NCI-H69 (cell line): Measurements from ENCODE around the gene TRRAP.
"Not testable (repeated sequence)": the region's sequence is repeated elsewhere in the genome, so short reads cannot be mapped to it uniquely, and the experiment has no call there.

Experiments used
- DNase-seq: peaks from one replicate; lab custom pipeline; 2025; lab: John Stamatoyannopoulos, UW

Gene TRRAP

DNA sequence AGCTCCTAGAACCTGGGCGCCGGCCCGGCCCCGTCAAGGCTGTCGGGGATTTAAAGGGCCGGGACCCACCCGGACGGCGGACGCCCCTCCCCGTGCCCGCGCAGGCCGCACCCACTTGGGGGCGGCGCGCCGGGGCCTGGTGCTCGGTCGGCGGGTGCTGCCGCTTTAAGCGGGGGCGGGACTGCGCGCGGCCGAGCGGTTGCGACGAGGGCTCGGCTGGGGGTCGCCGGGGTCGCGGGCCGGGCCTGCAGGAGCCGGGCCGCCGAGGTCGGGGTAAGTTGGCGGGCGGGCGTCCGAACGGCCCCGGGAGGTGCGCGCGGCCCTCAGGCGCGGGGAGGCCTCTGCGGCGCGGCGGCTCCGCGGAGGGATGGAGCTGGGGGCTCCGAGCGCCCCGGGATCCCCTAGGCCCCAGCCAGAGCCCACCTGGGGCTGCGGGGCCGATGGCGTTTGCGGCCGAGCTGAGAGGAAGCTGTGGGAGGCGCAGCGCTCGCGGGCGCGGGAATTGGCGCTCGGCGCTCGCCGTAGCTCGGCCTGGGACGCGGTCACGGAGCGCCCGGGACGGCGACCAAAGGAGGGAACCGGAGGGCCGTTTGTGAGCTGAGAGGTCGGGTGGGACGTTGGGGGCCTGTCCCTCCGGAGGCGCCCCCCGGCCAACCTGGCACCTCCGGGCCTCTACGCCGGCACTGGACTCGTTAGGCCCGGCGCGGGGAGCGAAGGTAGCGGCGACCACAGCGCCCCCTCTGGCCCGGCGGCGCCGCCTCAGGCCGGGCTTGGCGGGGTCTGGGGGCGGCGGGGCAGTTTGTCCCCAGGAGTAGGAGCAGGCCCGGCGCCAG lies at the start of gene TRRAP:
TSS of gene TRRAP (plus strand) at position 168 of the 833 bp plus-strand sequence. CDS start 2,619 bp downstream, outside the sequence.
- DNase-seq, result peak; percentile 88

GRCh38 chr7:98830972-98831548 lies 47.3 kb upstream of the TRRAP start:
- DNase-seq, result no peak

DNA sequence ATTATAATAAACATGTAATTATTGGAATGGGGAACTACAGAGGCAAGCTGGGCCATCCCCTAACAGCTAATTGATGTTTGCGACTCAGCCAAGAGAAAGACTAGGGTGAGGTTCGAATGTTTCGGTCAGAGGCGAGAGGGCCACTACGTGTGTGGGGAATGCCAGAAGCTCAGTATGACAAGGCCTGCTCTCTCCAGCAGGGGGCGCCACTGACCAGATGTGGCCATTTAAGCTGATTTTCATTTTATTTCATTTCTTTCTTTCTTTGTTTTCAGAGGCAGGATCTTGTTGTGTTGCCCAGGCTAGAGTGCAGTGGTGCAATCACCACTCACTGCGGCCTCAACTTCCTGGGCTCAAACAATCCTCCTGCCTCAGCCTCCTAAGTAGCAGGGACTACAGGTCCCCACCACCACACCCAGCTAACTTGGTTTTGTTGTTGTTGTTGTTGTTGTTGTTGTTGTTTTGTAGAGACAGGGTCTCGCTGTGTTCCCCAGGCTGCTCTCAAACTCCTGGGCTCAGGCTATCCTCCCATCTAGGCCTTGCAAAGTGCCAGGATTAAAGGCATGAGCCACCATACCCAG lies 46.6 kb upstream of the TRRAP start:
- peak; percentile 45 for DNase-seq

GRCh38 chr7:98833022-98833421 lies 45.3 kb upstream of the TRRAP start:
- DNase-seq, result no peak

DNA sequence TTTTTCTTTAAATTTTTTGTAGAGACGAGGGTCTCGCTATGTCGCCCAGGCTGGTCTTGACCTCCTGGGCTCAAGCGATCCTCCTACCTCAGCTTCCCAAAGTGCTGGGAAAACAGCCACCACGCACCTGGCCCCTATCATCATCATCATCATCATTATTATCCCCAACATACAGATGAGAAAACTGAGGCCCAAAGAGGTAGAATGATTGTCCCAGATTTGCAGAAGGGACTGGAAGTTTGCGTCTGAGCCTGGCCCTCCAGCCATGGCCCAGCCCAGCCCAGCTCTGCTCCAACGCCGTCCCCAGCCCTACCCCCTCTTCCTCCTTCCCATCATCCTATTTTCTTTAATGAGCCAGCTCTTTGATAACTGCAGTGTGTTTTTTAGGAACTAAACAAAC lies 43.4 kb upstream of the TRRAP start:
- no peak for DNase-seq

DNA sequence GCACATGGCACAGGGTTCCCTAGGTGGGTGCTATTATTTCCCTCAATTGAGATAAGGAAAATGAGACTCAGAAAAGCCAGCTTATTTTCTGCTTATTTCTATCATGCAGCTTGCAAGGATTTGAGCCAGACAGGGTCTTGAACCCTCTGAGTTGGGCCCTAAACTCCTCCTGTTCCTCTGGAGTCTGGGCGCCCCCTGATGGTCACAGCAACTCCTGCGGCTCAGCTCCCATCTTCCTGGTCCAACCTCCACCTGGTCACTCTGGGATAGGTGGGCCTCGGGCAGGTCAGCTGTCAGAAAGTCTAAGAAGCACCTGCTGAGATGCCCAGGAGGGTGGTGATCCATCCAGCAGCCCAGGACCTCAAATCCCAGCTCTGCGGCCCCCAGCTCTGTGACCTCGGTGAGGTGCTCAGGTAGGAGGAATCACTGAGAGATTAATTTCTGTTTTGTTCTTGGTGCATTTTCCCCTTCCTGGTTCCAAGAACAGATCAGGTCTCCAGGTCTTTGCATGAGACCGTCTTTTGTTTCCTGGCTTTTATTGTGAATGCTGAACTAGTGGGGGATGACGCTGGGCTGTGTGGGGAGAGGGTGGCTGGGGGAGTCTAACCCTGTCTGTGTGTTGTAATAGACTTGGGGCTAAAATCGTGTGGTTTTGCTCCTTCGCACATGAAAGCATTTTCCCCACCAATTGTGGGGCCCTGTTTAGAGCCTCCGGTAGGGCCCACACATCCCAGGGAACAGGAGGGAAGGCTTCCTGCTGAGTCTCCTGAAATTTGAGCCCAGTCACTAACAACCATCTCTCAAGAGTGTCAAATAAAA lies 41.3 kb upstream of the TRRAP start:
- peak; percentile 86 for DNase-seq

DNA sequence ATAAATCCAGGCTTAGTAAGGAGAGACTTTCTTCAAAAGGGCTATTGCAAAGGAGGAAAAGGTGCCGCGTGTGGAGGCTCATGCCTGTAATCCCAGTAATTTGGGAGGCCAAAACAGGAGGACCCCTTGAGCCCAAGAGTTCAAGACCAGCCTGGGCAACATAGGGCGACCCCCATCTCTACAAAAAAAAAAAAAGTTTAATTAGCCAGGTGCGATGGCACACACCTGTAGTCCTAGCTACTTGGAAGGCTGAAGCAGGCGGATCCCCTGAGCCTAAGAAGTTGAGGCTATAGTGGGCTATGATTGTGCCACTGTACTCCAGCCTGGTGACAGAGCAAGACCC lies 40.7 kb upstream of the TRRAP start:
- no peak for DNase-seq

DNA sequence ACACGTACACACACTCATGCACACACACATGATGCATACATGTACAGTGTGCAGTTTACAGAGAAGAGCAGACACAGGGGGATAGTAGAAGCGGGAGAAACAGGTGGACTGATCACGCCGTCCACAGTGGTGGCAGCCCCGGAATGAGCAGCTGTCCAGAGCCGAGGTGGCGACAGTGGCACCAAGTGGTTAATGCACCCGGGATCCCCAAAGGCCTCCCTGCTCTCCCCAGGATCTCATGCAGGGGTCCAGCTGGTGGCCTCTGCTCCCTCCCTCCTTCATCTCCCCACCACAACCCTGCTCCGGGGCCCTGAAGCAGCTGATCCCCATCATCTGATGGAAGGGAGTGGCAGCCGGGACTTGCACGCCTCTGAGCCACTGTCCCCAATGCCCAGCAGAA lies 38.2 kb upstream of the TRRAP start:
- DNase-seq, result no peak

DNA sequence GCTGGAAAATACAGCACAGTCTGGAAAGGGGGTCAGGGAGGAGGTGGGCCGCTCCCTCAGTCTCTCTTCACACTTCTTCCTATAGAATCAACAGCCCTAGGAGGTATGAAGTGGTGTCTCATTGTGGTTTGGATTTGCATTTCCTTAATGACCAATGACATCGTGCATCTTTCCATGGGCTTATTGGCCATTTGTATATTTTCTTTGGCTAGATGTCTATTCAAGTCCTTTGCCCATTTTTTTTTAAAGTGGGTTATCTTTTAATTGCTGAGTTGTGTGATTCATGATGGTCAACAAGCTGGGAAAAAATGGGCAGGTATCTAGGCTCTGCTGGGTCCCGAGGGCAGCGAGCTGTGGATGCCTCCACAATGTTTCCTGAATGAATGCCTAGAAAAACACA lies 37.6 kb upstream of the TRRAP start:
- DNase-seq, result no peak

DNA sequence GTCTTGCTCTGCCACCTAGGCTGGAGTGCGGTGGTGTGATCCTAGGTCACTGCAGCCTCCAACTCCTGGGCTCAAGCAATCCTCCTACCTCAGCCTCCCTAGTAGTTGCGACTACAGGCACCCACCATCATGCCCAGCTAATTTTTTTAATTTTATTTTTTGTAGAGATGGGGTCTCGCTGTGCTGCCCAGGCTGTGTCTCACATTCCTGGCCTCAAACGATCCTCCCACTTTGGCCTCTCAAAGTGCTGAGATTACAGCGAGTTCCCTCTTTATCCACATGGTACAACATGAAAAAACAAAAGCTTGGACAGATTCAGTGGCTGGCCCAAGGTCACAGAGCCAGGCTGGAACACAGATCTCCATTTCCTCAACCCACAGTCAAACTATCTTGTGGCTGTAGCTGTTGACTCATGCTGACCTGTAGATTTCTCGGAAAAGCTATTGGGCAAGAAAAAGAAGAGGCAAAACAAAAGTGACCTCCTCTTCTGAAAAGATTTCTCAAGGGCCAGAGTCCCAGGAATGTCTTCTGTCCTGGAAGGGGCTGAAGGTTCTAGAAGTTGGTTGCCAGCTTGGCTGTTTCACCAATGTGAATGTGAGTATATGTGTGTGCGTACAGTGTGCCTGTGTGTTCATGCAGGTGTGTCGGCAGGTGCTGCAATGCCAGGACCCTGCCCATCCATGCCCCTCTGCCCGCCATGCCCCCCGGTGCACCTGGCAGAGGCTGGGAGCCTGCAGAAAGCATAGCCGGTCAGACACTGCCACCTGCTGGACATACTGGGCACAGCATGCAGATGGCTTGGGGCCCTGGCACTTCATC lies 36.9 kb upstream of the TRRAP start:
- DNase-seq, result peak; percentile 56

DNA sequence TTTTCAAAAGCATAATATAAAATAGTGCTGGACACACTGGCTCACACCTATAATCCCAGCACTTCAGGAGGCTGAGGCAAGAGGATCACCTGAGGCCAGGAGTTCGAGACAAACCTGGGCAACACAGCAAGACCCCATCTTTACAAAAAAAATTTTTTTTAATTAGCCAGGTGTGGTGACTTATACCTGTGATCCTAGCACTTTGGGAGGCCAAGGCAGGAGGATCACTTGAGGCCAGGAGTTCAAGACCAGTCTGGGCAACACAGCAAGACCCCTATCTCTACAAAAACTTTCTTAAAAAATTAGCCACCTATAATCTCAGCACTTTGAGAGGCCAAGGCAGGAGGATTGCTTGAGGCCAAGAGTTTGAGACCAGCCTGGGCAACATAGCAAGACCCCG lies 35.8 kb upstream of the TRRAP start:
- DNase-seq, result not testable (repeated sequence)

- DNase-seq, result no peak
Observed at GRCh38 chr7:98848918-98849317, 29.4 kb upstream of the TRRAP start.

GRCh38 chr7:98852826-98853225 lies 25.5 kb upstream of the TRRAP start:
- no peak for DNase-seq

DNA sequence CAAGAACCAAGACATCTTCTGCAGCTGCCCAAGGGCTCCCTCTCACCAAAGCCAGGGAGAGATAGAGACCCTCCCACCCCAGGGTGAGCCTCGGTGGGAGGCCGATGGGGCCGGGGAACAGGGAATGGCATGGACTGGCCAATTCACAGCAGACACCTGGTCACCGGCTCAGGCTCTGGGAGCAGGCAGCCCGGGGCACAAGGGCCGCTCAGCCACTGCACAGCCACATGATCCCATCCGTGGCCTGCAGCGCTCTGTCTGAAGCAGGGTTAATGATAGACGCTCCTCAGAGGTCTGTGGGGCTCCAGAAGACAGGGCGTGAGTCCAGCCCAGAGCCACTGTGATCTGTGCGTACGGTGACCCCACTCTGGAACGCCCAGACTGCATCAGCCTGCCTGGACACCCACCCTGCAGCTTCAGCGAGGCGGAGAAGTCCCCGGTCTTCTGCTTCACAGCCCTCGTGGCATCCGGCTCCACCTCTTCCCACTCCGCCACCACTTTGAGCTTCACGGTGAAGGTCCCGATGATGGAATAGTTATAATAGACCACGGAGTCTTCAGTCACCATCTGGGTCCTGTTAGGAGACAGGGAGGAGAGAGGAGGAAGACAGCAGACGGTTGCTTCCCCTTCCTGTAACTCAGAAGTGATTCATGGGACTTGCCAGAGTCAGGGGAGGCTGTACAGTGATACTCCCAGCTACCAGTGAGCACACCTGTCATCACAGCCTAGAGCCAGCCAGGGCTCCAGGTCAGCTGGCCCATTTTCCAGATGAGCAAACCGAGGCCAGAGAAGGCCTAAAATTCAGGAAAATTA lies 22.5 kb upstream of the TRRAP start:
- no peak for DNase-seq

DNA sequence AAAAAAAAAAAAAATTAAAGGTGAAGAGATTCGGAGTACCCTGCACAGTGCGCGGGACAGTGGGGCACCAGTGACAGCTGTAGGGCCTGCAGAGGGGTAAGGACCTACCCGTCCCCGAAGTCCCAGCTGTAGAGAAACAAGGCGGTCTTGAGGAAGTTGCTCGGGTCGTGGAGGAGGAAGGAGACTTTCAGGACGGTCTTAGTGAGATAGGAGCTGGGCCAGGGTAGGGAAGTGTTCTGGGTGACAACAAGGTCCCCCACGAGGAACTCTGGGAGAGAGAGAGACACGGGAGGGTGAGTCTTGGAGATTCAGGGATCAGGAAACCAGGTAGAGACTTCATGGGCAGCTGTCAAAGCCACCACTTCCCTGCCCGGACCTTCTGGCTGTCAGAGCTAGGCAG lies 18.3 kb upstream of the TRRAP start:
- DNase-seq, result no peak

- no peak for DNase-seq
Observed at GRCh38 chr7:98862203-98862602, 16.1 kb upstream of the TRRAP start.

GRCh38 chr7:98862716-98863420 lies 15.5 kb upstream of the TRRAP start:
- no peak for DNase-seq

GRCh38 chr7:98863601-98864000 lies 14.7 kb upstream of the TRRAP start:
- DNase-seq, result no peak

DNA sequence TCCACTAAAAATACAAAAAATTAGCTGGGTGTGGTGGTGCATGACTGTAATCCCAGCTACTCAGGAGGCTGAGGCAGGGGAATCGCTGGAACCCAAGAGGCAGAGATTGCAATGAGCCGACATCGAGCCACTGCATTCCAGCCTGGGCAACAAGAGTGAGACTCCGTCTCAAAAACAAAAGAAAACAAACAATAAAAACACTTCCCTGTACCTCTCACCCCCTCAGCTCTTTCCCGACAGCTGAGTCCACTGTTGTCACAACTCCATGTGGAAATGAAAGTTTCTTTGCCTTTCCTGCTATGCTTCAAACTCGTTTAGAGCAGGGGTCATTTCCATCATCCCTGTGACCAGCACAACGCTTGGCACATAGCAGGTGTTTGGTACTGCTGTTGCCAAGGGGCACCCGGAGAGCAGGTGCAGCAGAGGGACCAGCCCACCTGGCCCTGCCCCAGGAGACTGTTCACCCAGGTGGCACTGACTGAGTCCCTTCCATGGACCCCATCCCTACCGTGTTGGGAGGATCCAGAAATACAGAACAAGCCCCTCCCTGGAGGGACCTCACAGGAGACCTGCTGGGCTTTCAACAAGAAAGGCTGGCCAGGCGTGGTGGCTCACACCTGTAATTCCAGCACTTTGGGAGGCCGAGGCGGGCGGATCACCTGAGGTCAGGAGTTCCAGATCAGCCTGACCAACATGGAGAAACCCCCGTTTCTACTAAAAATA lies 13.4 kb upstream of the TRRAP start:
- DNase-seq, result peak; percentile 8

GRCh38 chr7:98866351-98866750 lies 12.0 kb upstream of the TRRAP start:
- no peak for DNase-seq
